Measurements from ENCODE around the gene LAMC2. TPM values are rescaled to one million over a fixed set of nuclear protein-coding genes. Genes with fewer than 3 reads are reported as not detected.
A peak's percentile ranks its signal among the peaks of the same experiment; 100 is the strongest.

Gene LAMC2
- total RNA-seq, 2 donors from 2014 or later: not detected

DNA sequence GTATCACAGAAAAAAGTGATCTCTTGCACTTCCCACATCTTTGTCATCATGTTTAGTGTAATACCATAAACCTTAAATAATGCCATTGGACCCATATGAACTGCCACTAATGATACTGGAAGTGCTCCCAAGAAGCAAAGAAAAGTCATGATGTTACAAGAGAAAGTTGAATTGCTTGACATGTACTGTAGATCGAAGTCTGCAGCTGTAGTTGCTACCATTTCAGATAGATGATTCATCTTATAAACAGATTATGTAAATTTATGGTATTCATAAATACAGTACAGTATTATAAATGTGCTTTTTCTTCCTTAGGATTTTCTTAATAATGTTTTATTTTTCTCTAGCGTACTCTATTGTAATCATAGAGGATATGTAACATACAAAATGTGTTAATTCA is 30.1 kb upstream of the LAMC2 start:
- peaks cover 6 to 17% of the 10 kb centered on the region in 2 donors for H3K27me3 Mint-ChIP-seq
- ATAC-seq: no peak

DNA sequence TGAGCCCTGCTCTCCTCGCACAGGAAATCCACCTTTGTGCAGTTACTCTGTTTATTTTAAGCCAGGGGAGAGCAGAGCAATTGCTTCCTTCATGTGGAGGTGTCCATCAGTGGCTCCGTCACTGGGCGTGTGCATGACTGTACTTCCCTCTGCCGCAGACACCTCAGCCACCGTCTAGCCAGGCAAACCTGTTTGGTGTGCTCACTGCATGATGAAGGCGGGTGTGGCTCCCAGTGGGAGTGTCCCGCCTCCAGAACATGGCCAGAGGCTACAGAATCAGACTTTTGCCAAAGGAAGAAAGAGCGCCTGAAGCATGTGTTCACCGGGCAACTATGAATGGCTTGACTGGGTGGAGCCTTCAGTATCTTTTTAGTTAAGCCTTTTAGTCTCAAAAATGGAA is 26.1 kb upstream of the LAMC2 start:
- no peak for ATAC-seq
- peaks cover 0 to 8% of the 10 kb centered on the region in 2 donors for H3K27me3 Mint-ChIP-seq
- no peak overlapping the region for H3K27ac Mint-ChIP-seq
- no peaks in the 10 kb centered on the region for H3K9me3 Mint-ChIP-seq
- no peak overlapping the region for H3K4me3 Mint-ChIP-seq
- DNase-seq (ENCODE audit: low spot score): no peak
- H3K36me3 Mint-ChIP-seq: no peaks in the 10 kb centered on the region
- no peaks in the 10 kb centered on the region for H3K4me1 Mint-ChIP-seq (ENCODE audit: low read depth in 2 of 2)

More for the DNA sequence above, 30.1 kb upstream of the LAMC2 start:
- no peak overlapping the region for H3K27ac Mint-ChIP-seq
- DNase-seq (ENCODE audit: low spot score): no peak
- H3K4me1 Mint-ChIP-seq (ENCODE audit: low read depth in 2 of 2): no peaks in the 10 kb centered on the region
- no peak overlapping the region for H3K4me3 Mint-ChIP-seq
- no peaks in the 10 kb centered on the region for H3K36me3 Mint-ChIP-seq
- no peaks in the 10 kb centered on the region for H3K9me3 Mint-ChIP-seq

DNA sequence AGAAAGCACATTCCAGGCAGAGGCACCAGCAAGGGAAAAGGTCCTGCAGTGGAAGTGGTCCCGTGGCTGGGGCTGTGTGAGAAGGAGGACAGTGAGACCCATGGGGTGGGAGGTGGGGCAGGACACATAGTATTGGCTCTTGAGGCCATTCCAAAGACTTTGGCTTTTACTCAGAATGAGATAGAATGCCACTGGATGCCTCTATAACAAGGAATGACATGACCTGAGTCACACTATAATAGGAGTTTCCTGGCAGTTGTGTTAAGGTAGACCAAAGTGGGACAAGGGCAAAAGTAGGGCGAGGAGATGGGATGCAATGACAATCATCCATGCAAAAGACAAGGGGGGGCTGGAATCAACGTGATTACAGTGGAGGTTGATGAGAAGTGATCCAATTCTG is 24.7 kb upstream of the LAMC2 start:
- H3K9me3 Mint-ChIP-seq: no peaks in the 10 kb centered on the region
- H3K4me1 Mint-ChIP-seq (ENCODE audit: low read depth in 2 of 2): no peaks in the 10 kb centered on the region
- no peak overlapping the region for H3K4me3 Mint-ChIP-seq
- DNase-seq (ENCODE audit: low spot score): no peak
- H3K27ac Mint-ChIP-seq: no peak overlapping the region
- H3K36me3 Mint-ChIP-seq: no peaks in the 10 kb centered on the region
- no peak for ATAC-seq
- H3K27me3 Mint-ChIP-seq: peaks cover 0 to 1% of the 10 kb centered on the region in 2 donors

DNA sequence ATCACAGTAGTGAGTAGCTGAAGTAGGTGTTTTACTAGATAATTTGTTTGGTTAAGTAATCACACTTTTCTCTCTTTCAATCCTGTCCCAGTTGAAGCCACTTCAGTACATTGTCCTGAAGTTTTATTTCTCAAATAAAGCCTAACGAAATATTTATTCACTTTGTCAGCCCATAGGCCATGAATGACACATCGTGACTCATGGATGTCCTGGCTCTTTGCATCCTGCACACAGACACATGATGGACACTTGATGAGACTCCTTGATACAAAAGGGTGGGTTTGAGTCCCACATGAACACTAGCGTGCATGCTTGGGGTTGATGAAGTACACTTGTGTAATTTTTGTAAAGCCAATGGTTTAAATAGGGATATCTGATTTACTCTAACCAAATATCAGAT is 22.7 kb upstream of the LAMC2 start:
- Mint-ChIP-seq H3K4me1 (ENCODE audit: low read depth in 2 of 2) (no peaks in the 10 kb centered on the region), H3K36me3 (no peaks in the 10 kb centered on the region), H3K27ac (no peak overlapping the region), H3K9me3 (no peaks in the 10 kb centered on the region), H3K4me3 (no peak overlapping the region), H3K27me3 (peaks cover 0 to 4% of the 10 kb centered on the region in 2 donors)
- DNase-seq (ENCODE audit: low spot score) (no peak), ATAC-seq (no peak)

DNA sequence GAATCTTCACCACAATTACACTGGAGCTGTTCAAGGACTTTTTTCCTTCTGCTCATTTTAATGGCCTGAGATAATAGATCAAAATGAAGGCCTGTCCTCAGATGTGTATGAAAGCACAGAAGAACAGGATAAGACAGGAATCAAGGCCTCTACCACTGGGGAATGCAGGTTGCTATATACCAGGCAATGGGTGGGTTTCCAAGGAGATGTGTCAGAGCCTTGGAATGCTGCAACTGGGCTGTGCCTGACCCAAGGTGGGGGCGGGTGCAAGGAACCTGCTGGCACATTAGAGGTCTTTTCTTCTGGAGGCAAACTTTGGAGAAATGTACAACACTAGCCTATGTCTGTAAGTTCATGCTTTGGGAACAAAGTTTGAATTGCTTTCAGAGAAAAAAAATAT is 21.7 kb upstream of the LAMC2 start:
- ATAC-seq: no peak
- Mint-ChIP-seq H3K9me3 (no peaks in the 10 kb centered on the region), H3K4me1 (ENCODE audit: low read depth in 2 of 2) (no peaks in the 10 kb centered on the region), H3K4me3 (no peak overlapping the region), H3K27ac (no peak overlapping the region), H3K27me3 (peaks cover 0 to 12% of the 10 kb centered on the region in 2 donors), H3K36me3 (no peaks in the 10 kb centered on the region)
- DNase-seq (ENCODE audit: low spot score): no peak

DNA sequence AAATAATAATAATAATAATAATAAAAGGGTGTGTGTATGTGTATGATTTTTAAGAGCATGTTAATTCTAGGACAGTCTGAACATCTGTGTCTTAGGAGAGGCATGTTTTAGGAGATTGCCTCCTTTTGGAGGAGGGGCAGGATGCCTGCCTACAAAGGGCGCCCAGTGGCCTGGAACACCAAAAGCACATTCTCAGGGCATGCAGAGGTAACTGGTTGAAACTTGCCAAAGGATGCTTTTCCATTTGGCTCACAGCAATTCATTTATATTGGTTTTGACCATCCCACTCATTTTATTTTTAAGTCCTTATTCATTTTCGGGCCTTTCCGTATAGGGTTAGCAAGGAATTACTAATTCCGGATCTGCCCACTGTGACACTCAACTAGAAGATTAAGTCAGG is 21.1 kb upstream of the LAMC2 start:
- no peak for DNase-seq (ENCODE audit: low spot score)
- no peaks in the 10 kb centered on the region for H3K36me3 Mint-ChIP-seq
- H3K4me3 Mint-ChIP-seq: no peak overlapping the region
- H3K4me1 Mint-ChIP-seq (ENCODE audit: low read depth in 2 of 2): no peaks in the 10 kb centered on the region
- H3K27me3 Mint-ChIP-seq: peaks cover 0 to 12% of the 10 kb centered on the region in 2 donors
- no peak overlapping the region for H3K27ac Mint-ChIP-seq
- no peaks in the 10 kb centered on the region for H3K9me3 Mint-ChIP-seq
- no peak for ATAC-seq

DNA sequence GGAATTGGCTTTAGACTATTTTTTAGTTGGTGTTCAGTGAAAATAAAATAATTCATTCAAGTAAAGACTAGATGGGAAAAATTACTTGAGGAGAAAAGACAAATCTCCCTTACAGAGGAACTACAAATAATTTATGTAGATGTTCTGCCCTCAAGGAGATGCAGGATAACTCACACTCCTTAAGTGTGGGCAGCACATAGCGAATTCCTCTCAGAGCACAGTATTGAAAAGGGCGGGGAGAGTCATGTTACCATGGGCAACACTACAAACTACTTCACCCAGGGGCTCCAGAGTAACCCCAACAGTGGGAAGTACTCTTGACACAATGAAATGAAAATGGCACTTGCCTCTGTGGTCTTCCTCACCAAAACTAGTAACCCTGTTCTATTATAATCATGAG is 20.6 kb upstream of the LAMC2 start:
- DNase-seq (ENCODE audit: low spot score): no peak
- no peak for ATAC-seq
- H3K4me3 Mint-ChIP-seq: no peak overlapping the region
- H3K9me3 Mint-ChIP-seq: no peaks in the 10 kb centered on the region
- H3K4me1 Mint-ChIP-seq (ENCODE audit: low read depth in 2 of 2): no peaks in the 10 kb centered on the region
- H3K27me3 Mint-ChIP-seq: peaks cover 0 to 12% of the 10 kb centered on the region in 2 donors
- no peaks in the 10 kb centered on the region for H3K36me3 Mint-ChIP-seq
- no peak overlapping the region for H3K27ac Mint-ChIP-seq

DNA sequence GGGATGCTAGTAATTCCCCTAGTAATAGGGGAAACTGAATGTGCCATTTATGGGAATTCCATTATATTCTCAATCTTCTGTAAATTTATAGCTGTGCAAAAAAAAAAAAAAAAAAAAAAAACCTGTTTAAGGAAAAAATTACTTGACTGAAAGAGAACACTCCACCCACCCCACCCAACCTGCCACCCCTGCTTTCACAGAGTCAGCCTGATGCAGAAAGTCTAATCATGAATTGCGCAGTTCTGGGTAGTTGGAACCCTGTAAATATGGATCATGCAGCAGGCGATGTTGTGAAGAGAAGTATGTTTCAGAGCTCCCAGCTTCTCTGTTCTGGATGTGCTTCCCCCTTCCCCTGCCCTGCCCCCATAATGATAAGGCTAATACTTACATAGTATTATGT is 19.6 kb upstream of the LAMC2 start:
- DNase-seq (ENCODE audit: low spot score) (no peak), ATAC-seq (no peak)
- Mint-ChIP-seq H3K27ac (no peak overlapping the region), H3K36me3 (no peaks in the 10 kb centered on the region), H3K4me3 (no peak overlapping the region), H3K27me3 (peaks cover 0 to 16% of the 10 kb centered on the region in 2 donors), H3K4me1 (ENCODE audit: low read depth in 2 of 2) (no peaks in the 10 kb centered on the region), H3K9me3 (no peaks in the 10 kb centered on the region)

DNA sequence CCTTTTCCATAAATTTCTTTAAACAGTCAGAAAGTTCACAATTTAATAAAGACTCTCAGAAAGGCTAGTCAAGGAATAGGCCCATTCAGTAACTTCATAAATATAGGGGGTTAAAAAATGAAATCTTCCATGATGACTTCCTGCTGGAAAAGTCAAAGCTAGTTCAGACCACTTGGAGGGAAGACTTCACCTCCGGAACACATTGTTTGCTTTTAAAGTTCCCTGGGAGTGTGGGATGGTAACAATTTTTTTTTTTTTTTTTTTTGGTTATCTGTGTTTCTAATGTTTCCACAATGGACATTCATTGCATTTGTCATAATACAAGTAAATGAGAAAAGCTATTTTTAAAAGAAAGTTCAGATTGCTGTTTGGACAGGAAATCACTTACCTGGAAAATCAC is 18.4 kb upstream of the LAMC2 start:
- Mint-ChIP-seq H3K4me3 (no peak overlapping the region), H3K4me1 (ENCODE audit: low read depth in 2 of 2) (no peaks in the 10 kb centered on the region), H3K27ac (no peak overlapping the region), H3K27me3 (peaks cover 0 to 22% of the 10 kb centered on the region in 2 donors), H3K36me3 (no peaks in the 10 kb centered on the region), H3K9me3 (no peaks in the 10 kb centered on the region)
- no peak for DNase-seq (ENCODE audit: low spot score)
- no peak for ATAC-seq

DNA sequence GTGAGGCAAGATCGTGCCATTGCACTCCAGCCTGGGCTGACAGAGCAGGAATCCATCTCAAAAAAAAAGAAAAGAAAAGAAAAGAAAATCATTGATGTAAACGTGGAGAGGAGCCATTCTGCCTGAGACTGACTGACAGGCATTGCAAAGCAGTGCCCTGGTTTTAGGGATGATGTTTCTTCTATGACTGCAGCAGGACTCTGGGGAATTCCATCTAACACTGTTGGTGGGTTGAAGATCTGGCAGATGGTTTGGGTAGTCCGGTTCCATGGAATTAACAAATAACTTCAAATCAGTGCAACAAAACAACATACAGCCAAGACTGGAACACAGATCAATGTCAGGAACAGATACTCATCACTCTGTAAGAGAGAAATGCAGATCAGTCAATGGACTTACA is 17.8 kb upstream of the LAMC2 start:
- Mint-ChIP-seq H3K4me3 (no peak overlapping the region), H3K9me3 (no peaks in the 10 kb centered on the region), H3K27me3 (peaks cover 1 to 26% of the 10 kb centered on the region in 2 donors), H3K36me3 (no peaks in the 10 kb centered on the region), H3K27ac (no peak overlapping the region), H3K4me1 (ENCODE audit: low read depth in 2 of 2) (no peaks in the 10 kb centered on the region)
- DNase-seq (ENCODE audit: low spot score) (no peak), ATAC-seq (no peak)

DNA sequence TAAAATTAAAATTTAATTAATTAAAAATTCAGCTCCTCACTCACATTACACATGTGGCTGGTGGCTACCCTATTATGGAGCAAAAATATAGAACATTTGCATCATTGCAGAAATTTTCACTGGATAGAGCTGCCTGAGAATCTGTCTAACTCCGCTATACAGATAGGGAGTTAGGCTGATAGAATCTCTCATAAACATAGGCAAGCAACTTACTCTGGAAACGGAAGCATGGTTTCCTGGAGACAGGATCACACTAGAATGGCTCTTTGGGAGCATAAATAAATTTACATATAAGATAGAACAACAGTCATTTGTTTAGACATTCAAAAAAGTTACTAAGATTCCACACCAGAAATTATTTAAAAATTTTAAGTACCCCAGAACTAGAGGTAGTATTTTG is 12.2 kb upstream of the LAMC2 start:
- Mint-ChIP-seq H3K9me3 (no peaks in the 10 kb centered on the region), H3K4me1 (ENCODE audit: low read depth in 2 of 2) (no peaks in the 10 kb centered on the region), H3K27ac (no peak overlapping the region)

DNA sequence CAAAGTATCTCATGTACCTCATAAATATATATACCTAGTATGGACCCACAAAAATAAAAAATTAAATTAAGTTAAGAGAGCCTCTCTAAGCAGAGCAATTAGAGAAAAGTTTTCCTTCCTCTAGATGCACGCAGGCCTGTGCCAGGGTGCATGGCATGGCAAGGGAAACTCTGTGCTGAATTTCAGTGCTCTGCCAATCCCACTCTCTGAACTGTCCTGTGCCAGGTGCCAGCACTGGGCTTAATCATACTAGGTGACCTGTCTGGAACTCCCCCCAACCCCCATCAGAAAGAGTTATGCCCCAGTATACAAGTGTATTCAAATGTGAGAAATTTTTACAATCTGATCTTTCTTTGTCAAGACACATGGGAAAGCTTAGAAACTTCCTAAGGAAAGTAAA is 10.4 kb upstream of the LAMC2 start:
- H3K27me3 Mint-ChIP-seq: peaks cover 6 to 26% of the 10 kb centered on the region in 2 donors

More for the DNA sequence above, 12.2 kb upstream of the LAMC2 start:
- H3K27me3 Mint-ChIP-seq: peaks cover 6 to 30% of the 10 kb centered on the region in 2 donors
- DNase-seq (ENCODE audit: low spot score): no peak
- ATAC-seq: no peak
- H3K4me3 Mint-ChIP-seq: no peak overlapping the region
- no peaks in the 10 kb centered on the region for H3K36me3 Mint-ChIP-seq

DNA sequence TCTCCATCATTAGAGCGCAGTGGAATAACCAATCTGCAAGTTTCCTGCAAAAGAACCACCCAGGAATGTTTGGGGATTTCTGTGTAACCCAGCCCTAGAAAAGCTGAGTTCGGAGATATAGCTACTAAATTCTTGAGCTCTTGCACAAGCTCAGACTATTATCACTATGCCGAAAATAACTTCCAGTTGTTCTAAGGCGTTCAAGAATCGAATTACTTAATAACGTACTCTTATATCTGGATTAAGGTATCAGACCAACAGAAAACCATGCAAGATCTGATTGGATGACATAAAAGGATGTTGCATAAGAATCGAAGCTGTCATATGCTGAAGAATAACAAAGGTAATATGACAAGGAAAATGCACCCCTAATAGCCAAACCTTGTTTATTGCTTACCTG is 7.5 kb upstream of the LAMC2 start:
- peaks cover 3 to 11% of the 10 kb centered on the region in 2 donors for H3K27me3 Mint-ChIP-seq
- ATAC-seq (no peak), DNase-seq (ENCODE audit: low spot score) (no peak)
- H3K4me1 Mint-ChIP-seq (ENCODE audit: low read depth in 2 of 2): peaks cover 0 to 5% of the 10 kb centered on the region in 2 donors
- H3K36me3 Mint-ChIP-seq: no peaks in the 10 kb centered on the region
- no peak overlapping the region for H3K27ac Mint-ChIP-seq
- H3K4me3 Mint-ChIP-seq: no peak overlapping the region
- H3K9me3 Mint-ChIP-seq: no peaks in the 10 kb centered on the region

More for the DNA sequence above, 10.4 kb upstream of the LAMC2 start:
- peak in 1 of 2 donors; percentile 43 for ATAC-seq
- Mint-ChIP-seq H3K4me3 (no peak overlapping the region), H3K4me1 (ENCODE audit: low read depth in 2 of 2) (peaks cover 0 to under 1% of the 10 kb centered on the region in 2 donors), H3K9me3 (no peaks in the 10 kb centered on the region), H3K36me3 (no peaks in the 10 kb centered on the region), H3K27ac (no peak overlapping the region)
- no peak for DNase-seq (ENCODE audit: low spot score)

DNA sequence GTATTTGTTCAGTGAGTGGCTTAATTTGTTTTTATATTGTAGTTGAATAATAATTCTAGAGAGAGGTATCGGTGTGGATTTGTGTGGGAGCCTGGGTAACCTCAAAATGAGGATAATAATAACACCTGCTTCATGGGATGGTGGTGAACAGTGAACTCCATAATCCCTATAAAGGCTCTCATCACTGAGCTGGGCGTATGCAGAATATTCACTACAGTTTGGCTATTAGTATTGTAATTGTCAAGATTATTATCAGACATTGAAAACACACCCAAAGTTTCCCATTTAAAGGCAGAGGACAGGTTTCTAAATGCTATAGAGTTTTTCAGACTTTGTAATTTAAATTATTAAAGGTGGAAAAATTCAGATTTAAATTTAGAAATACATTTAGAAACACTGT is 7.0 kb upstream of the LAMC2 start:
- no peaks in the 10 kb centered on the region for H3K36me3 Mint-ChIP-seq
- DNase-seq (ENCODE audit: low spot score) (no peak), ATAC-seq (no peak)
- H3K4me1 Mint-ChIP-seq (ENCODE audit: low read depth in 2 of 2): peaks cover 0 to 5% of the 10 kb centered on the region in 2 donors
- H3K27me3 Mint-ChIP-seq: peaks cover 2 to 9% of the 10 kb centered on the region in 2 donors
- H3K4me3 Mint-ChIP-seq: no peak overlapping the region
- no peak overlapping the region for H3K27ac Mint-ChIP-seq
- H3K9me3 Mint-ChIP-seq: no peaks in the 10 kb centered on the region

DNA sequence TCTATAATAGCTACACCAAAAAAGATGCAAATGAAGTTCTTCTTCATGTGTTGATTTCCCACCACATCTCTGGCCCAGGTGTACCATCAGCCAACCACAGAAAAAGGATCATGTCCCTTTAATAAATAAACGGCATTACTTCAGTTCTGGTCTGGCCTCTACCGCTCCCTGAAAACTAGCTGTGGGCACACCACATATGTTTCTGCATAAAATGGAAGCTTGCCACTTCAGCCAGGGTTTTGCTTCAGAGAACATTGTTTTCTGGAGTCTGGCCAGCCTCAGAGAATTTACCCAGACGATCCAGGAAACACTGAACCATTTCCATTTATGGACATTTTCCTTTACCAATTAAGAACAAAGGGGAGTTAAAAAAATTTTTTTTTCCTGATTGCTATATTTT is 5.8 kb upstream of the LAMC2 start:
- peaks cover 0 to 5% of the 10 kb centered on the region in 2 donors for H3K4me1 Mint-ChIP-seq (ENCODE audit: low read depth in 2 of 2)
- no peaks in the 10 kb centered on the region for H3K36me3 Mint-ChIP-seq
- no peak for ATAC-seq
- no peak for DNase-seq (ENCODE audit: low spot score)
- peak overlapping the region in 1 of 2 donors; percentile 8 for H3K27ac Mint-ChIP-seq
- H3K27me3 Mint-ChIP-seq: peaks cover 0 to under 1% of the 10 kb centered on the region in 2 donors
- H3K9me3 Mint-ChIP-seq: no peaks in the 10 kb centered on the region
- no peak overlapping the region for H3K4me3 Mint-ChIP-seq
